HG02973 (cell line): Measurements from ENCODE around the gene DHH.
A peak's percentile ranks its signal among the peaks of the same experiment; 100 is the strongest.

Experiments used
- ATAC-seq: cut with Tn5 transposase; IDR thresholded peaks from one replicate; pipeline ENCODE4 v1.9.1; 2021; ENCODE audit warnings: moderate library complexity; ENCODE audit not compliant: unreplicated experiment

The DHH gene

GRCh38 chr12:49109641-49110463 lies 15.3 kb upstream of the DHH start:
- no peak for ATAC-seq

DNA sequence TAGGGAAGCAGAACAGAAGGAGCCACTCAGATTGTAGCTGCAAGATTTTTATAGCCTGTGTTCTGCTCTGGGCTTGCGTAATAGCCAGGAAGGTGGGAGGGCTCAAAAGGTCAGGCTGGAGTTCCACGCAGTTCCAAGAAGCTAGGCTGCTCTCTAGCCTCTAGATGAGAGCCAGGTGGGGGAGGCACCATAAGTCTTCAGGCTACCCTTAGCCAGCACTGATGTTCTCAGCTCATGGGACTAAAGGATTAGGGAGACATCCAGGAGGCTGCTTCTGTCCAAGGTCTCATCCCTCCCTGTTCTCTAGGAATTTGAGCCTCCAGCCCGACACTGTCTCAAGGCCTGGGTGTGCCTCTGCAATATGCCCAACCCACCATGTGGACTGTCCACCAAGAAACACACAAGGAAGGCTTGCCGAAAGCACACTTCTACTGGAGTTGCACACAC lies 14.4 kb upstream of the DHH start:
- ATAC-seq: no peak

GRCh38 chr12:49105504-49106084 lies 11.0 kb upstream of the DHH start:
- no peak for ATAC-seq

- no peak for ATAC-seq
Observed at GRCh38 chr12:49104822-49105221, 10.2 kb upstream of the DHH start.

- ATAC-seq: no peak
Observed at GRCh38 chr12:49100380-49100779, 5.8 kb upstream of the DHH start.

DNA sequence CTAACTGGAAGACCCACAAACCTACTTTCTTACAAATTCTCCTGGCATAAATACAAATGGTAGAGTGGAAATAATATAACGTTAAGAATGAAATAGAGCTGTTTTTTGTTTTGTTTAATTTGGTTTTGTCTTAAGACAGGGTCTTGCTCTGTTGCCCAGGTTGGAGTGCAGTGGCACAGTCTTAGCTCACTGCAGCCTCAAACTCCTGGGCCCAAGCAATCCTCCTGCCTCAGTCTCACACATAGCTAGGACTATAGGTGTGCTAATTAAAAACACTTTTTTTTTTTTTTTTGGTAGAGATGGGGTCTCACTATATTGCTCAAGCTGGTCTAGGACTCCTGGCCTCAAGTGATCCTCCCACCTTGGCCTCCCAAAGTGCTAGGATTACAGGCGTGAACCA lies 4.1 kb upstream of the DHH start:
- no peak for ATAC-seq

- no peak for ATAC-seq
Observed at GRCh38 chr12:49098035-49098451, 3.4 kb upstream of the DHH start.

DNA sequence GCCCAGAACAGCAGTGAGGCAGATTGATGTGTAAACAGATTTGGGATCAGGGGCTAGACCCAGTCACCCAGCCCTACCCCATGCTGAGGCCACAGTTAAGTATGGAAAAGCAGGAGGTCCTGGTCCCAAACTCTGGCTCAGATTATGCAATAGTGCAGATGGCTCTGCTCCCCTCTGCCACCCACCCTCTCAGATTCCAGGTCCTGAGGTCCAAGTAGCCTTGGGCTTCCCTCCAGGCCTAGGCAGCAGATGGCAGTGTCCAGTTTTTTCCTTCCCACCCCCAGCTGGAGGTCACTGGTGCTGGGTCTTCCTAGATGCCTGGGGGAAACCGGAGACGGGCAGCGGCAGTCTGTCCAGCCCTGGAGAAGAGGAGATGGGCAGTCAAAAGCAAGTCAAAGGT lies 2.8 kb upstream of the DHH start:
- no peak for ATAC-seq

GRCh38 chr12:49094975-49095365 lies 369 bp upstream of the DHH start:
- ATAC-seq: no peak

DNA sequence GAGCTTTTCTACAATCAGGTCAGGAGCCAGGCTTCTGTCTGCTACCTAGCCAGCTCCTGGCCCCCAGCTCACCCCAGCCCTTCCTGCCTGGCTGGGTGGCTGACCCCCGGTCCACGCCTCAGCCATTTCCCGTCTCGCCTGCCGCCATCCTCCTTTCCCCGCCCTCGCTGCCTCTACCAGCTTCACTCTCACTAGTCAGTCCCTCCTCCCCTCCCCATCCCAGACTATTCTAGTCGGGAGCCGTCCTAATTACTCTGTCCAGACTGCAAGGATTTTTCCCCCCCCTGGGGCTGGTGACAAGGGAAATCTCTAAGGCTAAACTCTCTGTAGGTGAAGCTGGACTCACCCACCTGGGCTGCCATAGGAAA lies 825 bp downstream of the DHH start:
- no peak for ATAC-seq

DNA sequence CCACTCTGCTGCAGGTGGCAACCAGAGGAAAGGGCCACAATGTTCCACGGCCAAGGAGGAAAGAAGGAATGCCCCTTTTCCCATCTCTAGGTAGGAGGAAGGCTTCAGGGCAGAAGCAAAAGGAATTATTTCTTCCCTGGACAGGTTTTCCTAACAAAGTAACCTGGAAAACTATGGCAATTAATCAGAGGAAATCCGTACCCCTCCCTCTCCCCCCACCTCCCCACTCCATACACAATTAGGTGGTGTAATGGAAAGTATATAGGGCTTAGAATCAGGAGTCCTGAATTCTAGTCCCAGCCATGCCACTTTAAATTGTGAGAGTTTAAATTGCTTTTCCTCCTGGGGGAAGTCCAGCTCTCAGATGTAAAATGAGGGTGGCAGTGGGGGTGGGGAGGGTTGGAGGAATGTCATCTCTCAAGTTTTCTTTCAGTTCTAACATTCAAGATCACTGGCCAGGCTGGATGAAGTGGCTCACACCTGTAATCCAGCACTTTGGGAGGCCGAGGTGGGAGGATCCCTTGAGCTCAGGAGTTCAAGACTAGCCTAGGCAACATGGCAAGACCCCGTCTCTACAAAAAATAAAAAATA lies 1.7 kb downstream of the DHH start:
- ATAC-seq: no peak

GRCh38 chr12:49092086-49092815 lies 2.4 kb downstream of the DHH start:
- ATAC-seq: no peak

- ATAC-seq: no peak
Observed at GRCh38 chr12:49091836-49092085, 2.8 kb downstream of the DHH start.

GRCh38 chr12:49091056-49091835 lies 3.4 kb downstream of the DHH start:
- ATAC-seq: no peak

DNA sequence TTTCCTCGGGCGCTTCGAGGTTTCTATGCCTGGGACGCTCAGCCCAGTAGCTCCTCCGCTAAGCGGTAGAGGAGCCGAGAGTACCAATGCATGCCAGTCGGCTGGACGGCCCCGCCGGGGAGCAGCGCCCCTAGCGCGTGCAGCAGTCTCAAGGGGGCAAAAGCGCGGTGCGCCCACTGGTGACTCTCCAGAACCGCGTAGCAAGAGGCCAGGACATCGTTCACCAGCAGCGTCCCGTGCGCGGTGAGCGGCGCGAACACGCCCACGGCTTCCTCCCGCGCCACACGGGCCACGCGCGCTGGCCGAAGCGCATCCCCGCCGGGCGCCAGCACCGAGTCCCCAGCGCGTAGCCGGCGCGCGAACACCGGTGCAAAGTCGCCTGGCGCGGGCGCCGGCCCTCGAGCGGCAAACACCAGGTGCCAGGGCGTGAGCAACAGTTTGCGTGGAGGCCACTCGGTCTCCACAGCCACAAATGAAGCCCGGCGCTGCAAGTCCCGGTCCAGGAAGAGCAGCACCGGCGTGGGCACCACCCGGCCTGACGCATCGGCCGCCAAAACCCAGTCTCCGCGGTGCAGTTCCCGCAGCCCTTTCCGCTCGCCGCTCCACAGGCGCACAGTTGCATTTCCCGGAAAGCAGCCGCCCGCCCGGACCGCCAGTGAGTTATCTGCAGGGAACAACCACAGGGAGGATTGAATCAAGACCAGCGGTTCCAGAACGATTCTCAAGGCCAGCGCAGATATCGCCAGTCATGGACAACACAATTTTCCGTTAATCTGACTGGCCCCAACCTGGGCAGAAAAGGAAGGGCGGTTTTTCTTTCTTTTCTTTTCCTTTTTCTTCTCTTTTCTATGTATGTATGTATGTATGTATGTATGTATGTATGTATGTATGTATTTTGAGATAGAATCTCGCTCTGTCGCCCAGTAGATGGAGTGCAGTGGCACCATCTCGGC lies 4.5 kb downstream of the DHH start:
- no peak for ATAC-seq

DNA sequence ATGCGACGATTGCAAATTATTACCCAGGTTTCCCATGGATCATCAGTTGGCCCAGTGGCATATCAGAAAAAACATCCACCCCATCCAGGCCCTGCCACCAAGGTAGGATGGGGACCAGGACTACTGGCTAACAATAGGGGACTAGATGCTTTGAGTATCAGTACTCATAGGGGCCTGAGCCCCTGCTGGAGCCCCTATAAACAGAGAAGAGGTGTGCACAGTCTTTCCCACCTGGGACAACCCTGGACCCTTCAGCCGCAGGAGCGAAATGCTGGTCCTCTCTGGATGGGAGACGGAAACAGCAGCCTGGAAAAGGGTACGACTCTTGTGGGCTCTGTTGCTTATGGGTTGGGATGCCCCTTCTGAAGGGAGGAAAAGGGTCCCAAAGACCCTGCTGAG lies 5.7 kb downstream of the DHH start:
- no peak for ATAC-seq

GRCh38 chr12:49088150-49088931 lies 6.3 kb downstream of the DHH start:
- peak; percentile 77 for ATAC-seq

GRCh38 chr12:49086116-49086515 lies 8.5 kb downstream of the DHH start:
- no peak for ATAC-seq

DNA sequence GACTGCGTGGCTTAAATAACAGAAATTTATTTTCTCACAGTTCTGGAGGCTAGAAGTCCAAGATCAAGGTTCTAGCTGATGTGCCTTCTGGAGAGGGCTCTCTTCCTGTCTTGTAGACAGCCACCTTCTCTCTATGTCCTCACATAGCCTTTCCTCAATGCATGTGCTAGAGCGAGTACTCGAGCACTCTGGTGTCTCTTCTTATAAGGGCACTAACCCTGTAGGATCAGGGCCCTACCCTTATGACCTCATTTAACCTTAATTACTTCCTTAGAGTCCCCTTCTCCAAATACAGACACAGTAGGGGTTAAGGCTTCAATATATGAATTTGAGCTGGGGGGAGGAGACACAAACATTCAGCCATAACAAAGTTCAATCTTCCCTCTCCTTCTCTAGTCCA lies 10.2 kb downstream of the DHH start:
- no peak for ATAC-seq
